Panc1 (cell line): ENCODE measurements around the gene FOXO3B. TPM values are rescaled to one million over a fixed set of nuclear protein-coding genes. Genes with fewer than 3 reads are reported as not detected.
"Not testable (repeated sequence)": the region's sequence is repeated elsewhere in the genome, so short reads cannot be mapped to it uniquely, and the experiment has no call there.

Experiments
- ATAC-seq: fragments of 200-7000 bp; cut with Tn5 transposase; 2 replicates; pipeline ENCODE4 v1.9.1; 2020; ENCODE audit warnings: mild to moderate bottlenecking, moderate library complexity
- BruUV-seq: library from RNA; stranded (reverse); fragments of 400-500 nt; replicated peaks from 2 replicates; lab custom pipeline; 2021; lab: Mats Ljungman, UMichigan
- CTCF ChIA-PET: fragments of 300-600 bp; sonication (Branson Sonifier 250); formaldehyde crosslinking; loops from one replicate; lab custom pipeline; 2022; ENCODE audit warnings: antibody characterized with exemption; lab: Charles Lee
- POLR2A ChIA-PET: fragments of 300-600 bp; sonication (Branson Sonifier 250); formaldehyde crosslinking; loops from one replicate; lab custom pipeline; 2022; ENCODE audit warnings: antibody characterized with exemption; lab: Charles Lee
- DNase-seq: peaks from one replicate; pipeline ENCODE4 v3.0.0-alpha.2; 2010; ENCODE audit warnings: low read depth, low spot score
- H3K27ac ChIP-seq: 2 replicates; pipeline ENCODE4 v1.5.1; 2011; ENCODE audit warnings: mild to moderate bottlenecking, low read length, inconsistent platforms
- H3K27me3 ChIP-seq: fragments of 200-500 bp; sonication (Bioruptor generic); 2 replicates; pipeline ENCODE4 v1.6.0; 2014; ENCODE audit warnings: low read length, inconsistent platforms; ENCODE audit not compliant: control insufficient read depth, insufficient read depth
- H3K36me3 ChIP-seq: fragments of 200-500 bp; sonication (Bioruptor generic); 2 replicates; pipeline ENCODE4 v1.5.1; 2014; ENCODE audit warnings: inconsistent platforms, mild to moderate bottlenecking, low read length, moderate library complexity; ENCODE audit not compliant: control insufficient read depth, insufficient read depth
- H3K4me1 ChIP-seq: 2 replicates; pipeline ENCODE4 v1.5.1; 2011; ENCODE audit warnings: inconsistent platforms, mild to moderate bottlenecking, low read length, moderate library complexity; ENCODE audit not compliant: control insufficient read depth, insufficient read depth
- H3K4me3 ChIP-seq, 2 experiments: 2 replicates each; pipeline ENCODE4 v1.5.1; 2011 to 2012; ENCODE audit warnings: low read depth in 2 of 2, low read length in 2 of 2, mild to moderate bottlenecking in 2 of 2, inconsistent platforms in 1 of 2, moderate library complexity in 1 of 2
- H3K9me3 ChIP-seq: fragments of 200-500 bp; sonication (Bioruptor generic); 2 replicates; pipeline ENCODE4 v1.5.1; 2014; ENCODE audit warnings: low read depth, mild to moderate bottlenecking, inconsistent platforms, low read length, moderate library complexity; ENCODE audit not compliant: control insufficient read depth, insufficient read depth
- CTCF ChIP-seq: fragments of 450-650 bp; IDR thresholded peaks from 2 replicates; pipeline ENCODE4 v1.5.1; 2017; ENCODE audit warnings: mild to moderate bottlenecking
- in situ Hi-C: cut with HindIII; loops from 2 replicates; pipeline ENCODE4 v1.10.0; 2016; ENCODE audit warnings: low sequenced_read_pairs, low pct_unique_long_range_greater_than_20kb
- intact Hi-C: fragments of 100-400 bp; cut with micrococcal nuclease; formaldehyde crosslinking; loops from one replicate; pipeline ENCODE4 v1.10.0; 2022; ENCODE audit not compliant: unreplicated experiment
- total RNA-seq: library from RNA; stranded (reverse); gene quantifications from one replicate; pipeline ENCODE4 v1.2.1, GENCODE V29; 2021; ENCODE audit not compliant: unreplicated experiment

The FOXO3B gene
- total RNA-seq, 1 experiment from 2014 or later, result 4.2 TPM

DNA sequence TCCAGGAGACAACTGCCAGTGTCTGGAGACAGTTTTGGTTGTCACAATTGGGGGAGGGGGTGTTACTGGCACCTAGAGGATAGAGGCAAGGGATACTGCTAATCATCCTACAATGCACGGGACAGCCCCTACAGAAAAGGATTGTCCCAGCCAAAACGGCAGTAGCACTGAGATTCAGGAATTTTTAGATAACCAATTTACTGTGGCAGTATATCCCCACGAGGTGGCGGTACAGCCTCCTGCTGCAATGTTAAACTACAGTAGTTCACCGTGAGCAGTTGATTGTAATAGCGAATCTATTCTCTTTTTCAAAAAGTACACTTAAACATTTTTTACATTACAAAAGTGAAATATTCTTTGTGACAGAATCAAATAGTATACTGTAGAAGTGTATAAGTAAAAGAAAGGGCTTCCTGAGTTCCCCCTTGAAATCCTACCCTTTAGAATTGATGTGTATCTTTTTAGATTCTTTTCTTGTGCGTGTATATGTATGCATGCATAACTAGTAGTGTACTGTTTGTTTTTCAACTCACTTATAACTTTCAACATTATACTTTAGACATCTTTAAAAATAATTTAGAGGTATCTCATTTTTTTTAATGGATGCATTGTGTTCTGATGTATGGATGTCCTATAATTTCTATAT is 30.4 kb upstream of the FOXO3B start:
- H3K4me3 ChIP-seq, DNase-seq, H3K27me3 ChIP-seq, POLR2A ChIA-PET, in situ Hi-C loops, intact Hi-C loops, H3K27ac ChIP-seq, CTCF ChIA-PET, BruUV-seq, H3K4me1 ChIP-seq, H3K9me3 ChIP-seq, H3K36me3 ChIP-seq: not testable (repeated sequence)
- peak; percentile 58 for TF ChIP-seq CTCF
- ATAC-seq, result peak; percentile 87

DNA sequence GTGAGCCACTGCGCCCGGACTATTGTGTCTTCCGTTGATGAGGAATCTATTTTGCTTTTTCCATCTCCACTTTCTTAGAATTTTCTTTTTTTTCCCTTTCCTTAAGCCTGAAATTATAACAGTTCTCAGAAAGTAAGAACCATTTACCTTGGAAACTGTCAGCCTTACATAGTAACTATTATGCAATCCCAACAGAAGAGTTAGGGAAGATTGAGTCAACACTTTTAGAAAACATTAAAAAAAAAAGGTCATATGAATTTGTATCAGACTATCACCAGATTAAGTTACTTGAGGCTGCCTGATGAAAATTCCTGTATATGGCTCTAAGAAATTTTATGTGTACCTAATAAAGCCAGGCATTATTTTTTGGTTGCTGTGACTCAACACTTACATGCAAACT is 26.1 kb upstream of the FOXO3B start:
- H3K36me3 ChIP-seq, POLR2A ChIA-PET, H3K9me3 ChIP-seq, CTCF ChIA-PET, H3K27me3 ChIP-seq, H3K4me3 ChIP-seq, BruUV-seq, in situ Hi-C loops, ATAC-seq, H3K27ac ChIP-seq, H3K4me1 ChIP-seq, intact Hi-C loops, DNase-seq: not testable (repeated sequence)

DNA sequence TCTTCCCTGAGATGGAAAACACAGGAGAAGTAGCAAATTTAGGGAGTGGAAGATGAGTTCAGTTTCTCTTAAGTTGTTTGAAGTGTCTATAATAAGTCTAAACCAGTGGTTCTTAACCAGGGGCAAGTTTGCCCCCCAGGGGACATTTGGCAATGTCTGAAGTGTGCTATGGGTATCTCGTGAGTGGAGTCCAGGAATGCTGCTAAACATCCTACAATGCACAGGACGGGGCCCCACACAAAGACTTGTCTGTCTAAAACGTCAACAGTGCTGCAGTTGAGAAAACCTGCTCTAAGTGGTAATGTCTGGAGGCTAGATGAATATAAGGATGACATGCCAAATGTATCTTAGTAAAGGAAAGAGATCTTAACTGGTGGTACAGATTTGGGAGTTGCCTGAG is 23.8 kb upstream of the FOXO3B start:
- BruUV-seq, POLR2A ChIA-PET, H3K27me3 ChIP-seq, intact Hi-C loops, DNase-seq, ATAC-seq, H3K9me3 ChIP-seq, H3K4me1 ChIP-seq, H3K4me3 ChIP-seq, in situ Hi-C loops, H3K27ac ChIP-seq, H3K36me3 ChIP-seq, CTCF ChIA-PET: not testable (repeated sequence)

DNA sequence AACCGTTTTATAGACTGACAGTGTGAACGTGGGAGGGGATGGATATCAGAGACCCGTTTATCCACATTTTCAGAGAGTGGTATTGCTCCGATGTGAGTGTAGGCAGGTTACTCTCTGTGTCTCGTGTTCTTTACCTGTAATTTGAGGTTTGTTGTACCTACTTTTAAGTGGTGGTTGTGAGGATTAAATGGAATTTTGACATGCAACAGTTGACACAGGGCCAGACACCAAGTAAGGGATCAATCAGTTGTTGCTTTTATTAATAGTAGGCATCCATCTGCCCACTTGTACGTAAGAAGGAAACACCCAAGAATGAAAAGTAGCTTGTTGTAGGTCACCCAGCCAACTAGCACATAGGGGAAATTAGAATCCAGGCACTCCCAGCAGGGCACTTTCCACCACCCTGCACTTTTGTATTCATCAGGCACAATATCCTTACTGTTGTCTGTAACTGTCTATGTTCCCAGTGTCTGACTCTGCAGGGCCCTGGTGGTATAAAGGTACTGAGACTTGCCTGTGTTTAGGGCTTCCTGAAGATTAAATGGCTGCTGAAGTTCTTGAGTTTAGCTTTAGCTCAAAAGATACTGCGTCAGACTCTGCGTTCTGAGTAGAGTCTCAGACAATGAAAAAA is 16.5 kb upstream of the FOXO3B start:
- ATAC-seq, H3K27ac ChIP-seq, POLR2A ChIA-PET, H3K36me3 ChIP-seq, intact Hi-C loops, H3K4me1 ChIP-seq, in situ Hi-C loops, DNase-seq, BruUV-seq, H3K27me3 ChIP-seq, CTCF ChIA-PET, H3K9me3 ChIP-seq: not testable (repeated sequence)
- H3K4me3 ChIP-seq, result peak overlapping the region; percentile 46 to 59

- DNase-seq, intact Hi-C loops: not testable (repeated sequence)
Measured at GRCh38 chr17:18695143-18695542, 13.0 kb upstream of the FOXO3B start.

DNA sequence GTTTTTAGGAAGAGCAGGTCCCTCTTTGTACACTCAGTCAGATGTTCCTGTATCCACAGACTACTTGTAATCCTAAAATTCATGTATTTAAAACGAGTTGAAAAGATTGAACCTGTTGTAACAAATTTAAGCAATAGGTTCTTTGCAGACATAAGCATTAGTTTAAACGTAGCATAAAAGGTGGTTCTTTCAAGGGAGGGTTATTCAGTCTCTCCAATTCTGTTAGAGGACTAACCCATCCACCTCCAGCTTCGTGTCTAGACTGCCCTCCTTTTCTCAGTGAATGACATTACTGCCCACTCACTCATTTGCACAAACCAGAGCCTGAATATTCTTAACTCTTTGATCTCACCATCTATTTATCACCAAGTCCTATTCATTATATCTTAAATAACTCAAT is 554 bp upstream of the FOXO3B start:
- intact Hi-C loops, H3K9me3 ChIP-seq, POLR2A ChIA-PET, CTCF ChIA-PET, H3K27me3 ChIP-seq, BruUV-seq, DNase-seq, in situ Hi-C loops, H3K4me1 ChIP-seq, H3K36me3 ChIP-seq: not testable (repeated sequence)
- 0 out of 2 replicates have a peak, but pooled peaks have one; percentile 3 for ATAC-seq
- 0 out of 2 replicates have a peak overlapping the region, but pooled peaks have one; percentile 23 for H3K27ac ChIP-seq
- peak overlapping the region; percentile 45 to 54 for H3K4me3 ChIP-seq

More at GRCh38 chr17:18695143-18695542, 13.0 kb upstream of the FOXO3B start:
- H3K27me3 ChIP-seq, ATAC-seq, H3K36me3 ChIP-seq, H3K27ac ChIP-seq, H3K4me1 ChIP-seq, H3K4me3 ChIP-seq, CTCF ChIA-PET, BruUV-seq, in situ Hi-C loops, POLR2A ChIA-PET, H3K9me3 ChIP-seq: not testable (repeated sequence)
